ENCODE results near the gene CEND1.

CEND1 gene

GRCh38 chr11:808427-809286 is 18.8 kb upstream of the CEND1 start:
- no peaks in the 10 kb centered on the region for H3K9me2 ChIP-seq (replicated peaks; ENCODE audit: control insufficient read depth, low read length)
- TF ChIP-seq CTCF (IDR thresholded peaks at IDR 0.05; ENCODE audit: low read depth, low read length, poor library complexity, severe bottlenecking), result peak; percentile 37
- no peak for TF ChIP-seq EZH2phosphoT487 (IDR thresholded peaks at IDR 0.05; ENCODE audit: borderline replicate concordance, low read length)
- H3F3A ChIP-seq (ENCODE audit: control insufficient read depth, insufficient read depth), result peaks cover 37% of the 10 kb centered on the region
- no peaks in the 10 kb centered on the region for H3K9me3 ChIP-seq (ENCODE audit: control insufficient read depth, insufficient read depth, low read length)
- peaks cover 57% of the 10 kb centered on the region for H3K36me3 ChIP-seq (ENCODE audit: control insufficient read depth, low read length)
- H3K4me1 ChIP-seq (ENCODE audit: control insufficient read depth, low read length), result peaks cover 60% of the 10 kb centered on the region
- H3K4me3 ChIP-seq (ENCODE audit: low read length), result peak overlapping the region; percentile 91
- H3K79me2 ChIP-seq (ENCODE audit: control insufficient read depth, low read length), result peaks cover 66% of the 10 kb centered on the region
- H4K20me1 ChIP-seq (ENCODE audit: control insufficient read depth, insufficient read depth, low read depth, low read length), result peaks cover 20% of the 10 kb centered on the region; the same call in 1 of the 2 replicates
- H3K4me2 ChIP-seq (ENCODE audit: low read length), result peak overlapping the region; percentile 73
- peak overlapping the region; percentile 75 for H3K27ac ChIP-seq (ENCODE audit: low read depth, low read length)
- H3K27me3 ChIP-seq (ENCODE audit: control insufficient read depth, low read length), result no peaks in the 10 kb centered on the region

- peaks cover 42% of the 10 kb centered on the region for H3K79me2 ChIP-seq (ENCODE audit: control insufficient read depth, low read length)
- H3K4me3 ChIP-seq (ENCODE audit: low read length), result peak overlapping the region; percentile 91
- peaks cover 4% of the 10 kb centered on the region for H3F3A ChIP-seq (ENCODE audit: control insufficient read depth, insufficient read depth)
- no peaks in the 10 kb centered on the region for H3K9me2 ChIP-seq (replicated peaks; ENCODE audit: control insufficient read depth, low read length)
- H3K27ac ChIP-seq (ENCODE audit: low read depth, low read length), result peak overlapping the region; percentile 73
- no peak for TF ChIP-seq CTCF (IDR thresholded peaks at IDR 0.05; ENCODE audit: low read depth, low read length, poor library complexity, severe bottlenecking)
- TF ChIP-seq EZH2phosphoT487 (IDR thresholded peaks at IDR 0.05; ENCODE audit: borderline replicate concordance, low read length), result no peak
- no peaks in the 10 kb centered on the region for H4K20me1 ChIP-seq (ENCODE audit: control insufficient read depth, insufficient read depth, low read depth, low read length)
- H3K4me2 ChIP-seq (ENCODE audit: low read length), result peak overlapping the region; percentile 99
- H3K27me3 ChIP-seq (ENCODE audit: control insufficient read depth, low read length), result no peaks in the 10 kb centered on the region
- H3K36me3 ChIP-seq (ENCODE audit: control insufficient read depth, low read length), result peaks cover 55% of the 10 kb centered on the region
- H3K4me1 ChIP-seq (ENCODE audit: control insufficient read depth, low read length), result peaks cover 38% of the 10 kb centered on the region
- H3K9me3 ChIP-seq (ENCODE audit: control insufficient read depth, insufficient read depth, low read length), result no peaks in the 10 kb centered on the region
Observed at GRCh38 chr11:804599-804964, 14.7 kb upstream of the CEND1 start.

GRCh38 chr11:803770-804598 is 14.1 kb upstream of the CEND1 start:
- Histone ChIP-seq H3K4me1 (ENCODE audit: control insufficient read depth, low read length) (peaks cover 38% of the 10 kb centered on the region), H4K20me1 (ENCODE audit: control insufficient read depth, insufficient read depth, low read depth, low read length) (no peaks in the 10 kb centered on the region), H3K27me3 (ENCODE audit: control insufficient read depth, low read length) (no peaks in the 10 kb centered on the region), H3K36me3 (ENCODE audit: control insufficient read depth, low read length) (peaks cover 57% of the 10 kb centered on the region), H3K9me3 (ENCODE audit: control insufficient read depth, insufficient read depth, low read length) (no peaks in the 10 kb centered on the region), H3K27ac (ENCODE audit: low read depth, low read length) (peak overlapping the region; percentile 73), H3F3A (ENCODE audit: control insufficient read depth, insufficient read depth) (peaks cover 5% of the 10 kb centered on the region), H3K9me2 (replicated peaks; ENCODE audit: control insufficient read depth, low read length) (no peaks in the 10 kb centered on the region), H3K79me2 (ENCODE audit: control insufficient read depth, low read length) (peaks cover 38% of the 10 kb centered on the region), H3K4me3 (ENCODE audit: low read length) (peak overlapping the region; percentile 91), H3K4me2 (ENCODE audit: low read length) (peak overlapping the region; percentile 99)
- no peak for TF ChIP-seq CTCF (IDR thresholded peaks at IDR 0.05; ENCODE audit: low read depth, low read length, poor library complexity, severe bottlenecking)
- no peak for TF ChIP-seq EZH2phosphoT487 (IDR thresholded peaks at IDR 0.05; ENCODE audit: borderline replicate concordance, low read length)

All from DOHH2 (cell line).